Measurements from ENCODE around the gene SCG3. TPM values are rescaled to one million over a fixed set of nuclear protein-coding genes. Genes with fewer than 3 reads are reported as not detected.

Gene SCG3
- total RNA-seq, 1 experiment from 2014 or later, result 32.1 TPM

DNA sequence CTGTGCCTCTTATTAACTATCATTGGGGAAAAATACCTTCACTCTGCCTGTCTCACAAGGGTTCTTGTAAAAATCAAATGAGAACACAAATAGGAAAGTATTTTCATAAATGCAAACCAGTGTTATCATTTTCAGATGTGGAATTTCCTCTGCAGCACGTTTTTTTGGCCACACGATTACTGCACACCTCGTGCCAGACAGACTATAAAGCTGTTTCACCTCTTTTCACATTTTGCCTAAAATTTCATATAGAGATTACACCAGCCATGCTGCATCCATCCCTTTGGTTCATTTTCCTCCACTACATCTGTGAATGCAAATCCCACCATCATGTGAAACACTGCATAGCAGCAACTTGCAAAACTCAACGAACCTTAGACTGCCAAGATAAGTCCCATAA is 68.9 kb downstream of the SCG3 start (continued):
- TF ChIP-seq, protein P1, sequence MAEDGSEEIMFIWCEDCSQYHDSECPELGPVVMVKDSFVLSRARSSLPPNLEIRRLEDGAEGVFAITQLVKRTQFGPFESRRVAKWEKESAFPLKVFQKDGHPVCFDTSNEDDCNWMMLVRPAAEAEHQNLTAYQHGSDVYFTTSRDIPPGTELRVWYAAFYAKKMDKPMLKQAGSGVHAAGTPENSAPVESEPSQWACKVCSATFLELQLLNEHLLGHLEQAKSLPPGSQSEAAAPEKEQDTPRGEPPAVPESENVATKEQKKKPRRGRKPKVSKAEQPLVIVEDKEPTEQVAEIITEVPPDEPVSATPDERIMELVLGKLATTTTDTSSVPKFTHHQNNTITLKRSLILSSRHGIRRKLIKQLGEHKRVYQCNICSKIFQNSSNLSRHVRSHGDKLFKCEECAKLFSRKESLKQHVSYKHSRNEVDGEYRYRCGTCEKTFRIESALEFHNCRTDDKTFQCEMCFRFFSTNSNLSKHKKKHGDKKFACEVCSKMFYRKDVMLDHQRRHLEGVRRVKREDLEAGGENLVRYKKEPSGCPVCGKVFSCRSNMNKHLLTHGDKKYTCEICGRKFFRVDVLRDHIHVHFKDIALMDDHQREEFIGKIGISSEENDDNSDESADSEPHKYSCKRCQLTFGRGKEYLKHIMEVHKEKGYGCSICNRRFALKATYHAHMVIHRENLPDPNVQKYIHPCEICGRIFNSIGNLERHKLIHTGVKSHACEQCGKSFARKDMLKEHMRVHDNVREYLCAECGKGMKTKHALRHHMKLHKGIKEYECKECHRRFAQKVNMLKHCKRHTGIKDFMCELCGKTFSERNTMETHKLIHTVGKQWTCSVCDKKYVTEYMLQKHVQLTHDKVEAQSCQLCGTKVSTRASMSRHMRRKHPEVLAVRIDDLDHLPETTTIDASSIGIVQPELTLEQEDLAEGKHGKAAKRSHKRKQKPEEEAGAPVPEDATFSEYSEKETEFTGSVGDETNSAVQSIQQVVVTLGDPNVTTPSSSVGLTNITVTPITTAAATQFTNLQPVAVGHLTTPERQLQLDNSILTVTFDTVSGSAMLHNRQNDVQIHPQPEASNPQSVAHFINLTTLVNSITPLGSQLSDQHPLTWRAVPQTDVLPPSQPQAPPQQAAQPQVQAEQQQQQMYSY (CRISPR knock-in tag; IDR thresholded peaks at IDR 0.05), result no peak
- no peak for TF ChIP-seq IRF2 (CRISPR knock-in tag; IDR thresholded peaks at IDR 0.05; ENCODE audit: borderline replicate concordance, low read depth)
- TF ChIP-seq ELF4 (CRISPR knock-in tag; IDR thresholded peaks at IDR 0.05; ENCODE audit: low read depth), result no peak

DNA sequence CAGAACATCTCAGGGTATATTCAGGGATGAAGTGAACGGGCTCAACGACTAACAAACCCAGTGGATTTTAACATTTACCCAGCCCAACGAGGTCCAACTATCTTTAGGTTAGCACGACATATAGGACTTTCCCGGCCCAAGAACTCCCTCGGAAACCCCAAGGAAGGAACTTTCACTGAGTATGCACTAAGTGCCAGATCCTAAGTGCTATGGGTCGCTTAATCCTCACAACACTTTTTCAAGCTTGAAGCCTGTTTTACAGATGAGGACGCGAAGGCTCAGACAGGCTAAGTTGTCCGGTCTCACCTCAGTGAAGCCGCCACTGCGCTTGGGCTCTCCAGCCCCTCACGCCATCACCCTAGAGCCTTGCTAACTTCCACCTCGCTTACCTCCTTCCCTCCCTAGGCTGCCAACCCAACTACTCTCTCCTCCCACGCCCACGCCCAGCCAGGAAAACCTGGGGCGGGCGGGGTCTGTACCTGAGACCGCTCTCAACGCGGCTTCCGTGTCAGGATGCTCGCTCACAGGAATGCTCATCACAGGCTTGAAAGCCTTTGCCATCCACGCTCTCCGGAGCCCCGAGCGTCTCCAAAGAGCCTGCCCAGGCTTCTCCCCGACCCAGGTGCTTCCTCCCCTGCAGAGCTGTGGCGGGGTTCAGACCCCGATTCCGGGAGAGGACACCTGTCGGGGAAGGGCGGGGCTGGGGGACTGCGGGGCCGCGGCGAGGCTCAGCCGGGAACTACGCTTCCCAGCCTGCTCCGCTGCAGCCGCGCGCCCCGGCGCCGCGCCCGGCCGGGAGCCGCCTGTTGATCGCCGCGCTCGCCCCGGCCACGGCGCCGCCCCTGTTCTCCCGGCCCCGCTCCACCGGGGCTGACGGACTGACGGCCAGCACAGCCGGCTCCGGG is 69.7 kb downstream of the SCG3 start, which contains the start of gene TMOD2:
Gene TMOD2 (plus strand): TSS at position 806 of the 905 bp plus-strand sequence. CDS start 14,845 bp downstream, outside the sequence.
- POLR2A ChIA-PET, result interaction anchor here (1.0 kb wide), 1 partner anchor 71 kb away, joined by 4 read pairs; no protein-coding TSS in a partner anchor
- no peaks in the 10 kb centered on the region for H3K36me3 Mint-ChIP-seq
- peak; percentile 76 for DNase-seq (ENCODE audit: low spot score)
- no peaks in the 10 kb centered on the region for H3K9me3 Mint-ChIP-seq
- H3K4me3 Mint-ChIP-seq, result peak within 1 kb of the TSS; percentile 90
- H3K27me3 Mint-ChIP-seq (ENCODE audit: low read depth), result peaks cover 76% of the 10 kb centered on the region
- peak; percentile 92 for ATAC-seq
- no peak within 1 kb of the TSS for H3K27ac Mint-ChIP-seq
- TF ChIP-seq ATF1 (CRISPR knock-in tag; IDR thresholded peaks at IDR 0.05) (no peak), TP53 (CRISPR knock-in tag; IDR thresholded peaks at IDR 0.05) (no peak), CREM (CRISPR knock-in tag; IDR thresholded peaks at IDR 0.05) (peak; percentile 21; the same call in 1 of the 2 replicates)
- TF ChIP-seq, protein P2, sequence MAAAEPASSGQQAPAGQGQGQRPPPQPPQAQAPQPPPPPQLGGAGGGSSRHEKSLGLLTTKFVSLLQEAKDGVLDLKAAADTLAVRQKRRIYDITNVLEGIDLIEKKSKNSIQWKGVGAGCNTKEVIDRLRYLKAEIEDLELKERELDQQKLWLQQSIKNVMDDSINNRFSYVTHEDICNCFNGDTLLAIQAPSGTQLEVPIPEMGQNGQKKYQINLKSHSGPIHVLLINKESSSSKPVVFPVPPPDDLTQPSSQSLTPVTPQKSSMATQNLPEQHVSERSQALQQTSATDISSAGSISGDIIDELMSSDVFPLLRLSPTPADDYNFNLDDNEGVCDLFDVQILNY (CRISPR knock-in tag; IDR thresholded peaks at IDR 0.05), result 0 out of 2 replicates have a peak, but pooled peaks have one; percentile 45
- peaks cover 5% of the 10 kb centered on the region for H3K4me1 Mint-ChIP-seq
- CTCF ChIA-PET, result interaction anchor here (1.1 to 1.2 kb wide), 3 partner anchors 25 to 101 kb away, joined by 3 to 6 read pairs (median 3); no protein-coding TSS in a partner anchor

DNA sequence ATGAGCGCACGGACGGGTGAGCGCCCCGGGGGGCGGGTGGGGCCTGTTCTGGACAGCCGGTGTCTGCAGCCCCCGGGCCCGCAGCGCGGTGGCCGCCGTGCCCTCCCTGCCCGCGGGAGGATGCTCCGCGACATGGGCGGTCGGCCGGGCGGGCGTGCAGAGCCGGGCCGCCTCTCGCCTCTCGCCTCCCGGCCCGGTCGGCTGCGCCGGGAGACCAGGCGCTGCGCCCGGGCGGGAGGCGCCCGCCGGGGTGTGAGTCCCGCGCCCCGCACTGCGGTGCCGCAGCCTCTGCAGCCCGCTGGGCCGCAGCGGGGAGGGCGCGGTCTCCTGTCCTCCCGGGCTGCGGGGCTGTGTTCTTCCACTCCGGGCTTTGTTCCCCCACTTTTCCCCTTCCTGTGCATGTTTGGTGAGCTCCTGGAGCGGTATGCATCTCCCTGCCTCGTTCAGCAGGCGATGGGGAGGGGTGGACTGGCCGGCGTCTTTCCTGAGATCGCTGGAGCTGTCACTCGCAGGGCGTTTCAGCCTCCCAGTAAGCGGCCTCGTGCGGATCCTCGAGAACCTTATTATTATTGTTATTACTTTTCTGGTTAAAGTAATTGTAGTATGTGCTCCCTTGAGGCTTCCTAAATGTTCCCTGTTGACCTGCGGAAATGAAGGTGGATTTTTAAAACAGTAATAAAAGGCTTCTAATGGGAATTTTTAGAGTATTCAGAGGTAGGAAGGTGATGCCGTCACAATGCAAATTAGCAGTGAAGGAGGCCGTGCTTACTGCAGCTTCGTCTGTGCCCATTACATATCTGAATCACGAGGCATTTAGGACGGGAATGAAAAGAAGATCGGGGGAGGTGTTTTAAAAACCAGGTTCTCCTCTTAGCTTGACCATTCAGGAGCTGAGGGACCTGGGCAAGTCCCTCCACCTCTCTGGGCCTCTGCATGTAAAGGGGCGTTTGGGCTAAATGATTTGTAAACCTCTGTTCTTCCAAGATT is 70.7 kb downstream of the SCG3 start:
- POLR2A ChIA-PET, result interaction anchor here (1.0 kb wide), 1 partner anchor 72 kb away, joined by 4 read pairs; no protein-coding TSS in a partner anchor
- no peak overlapping the region for H3K27ac Mint-ChIP-seq
- peaks cover 76% of the 10 kb centered on the region for H3K27me3 Mint-ChIP-seq (ENCODE audit: low read depth)
- CTCF ChIA-PET, result interaction anchor here (1.0 to 1.2 kb wide), 4 partner anchors 14 to 102 kb away, joined by 3 to 6 read pairs (median 3); partner anchors contain the start of gene LYSMD2
- DNase-seq (ENCODE audit: low spot score), result peak; percentile 42
- no peaks in the 10 kb centered on the region for H3K36me3 Mint-ChIP-seq
- peak overlapping the region; percentile 79 for H3K4me3 Mint-ChIP-seq
- ATAC-seq, result peak; percentile 36
- H3K9me3 Mint-ChIP-seq, result no peaks in the 10 kb centered on the region
- peaks cover 5% of the 10 kb centered on the region for H3K4me1 Mint-ChIP-seq
- TF ChIP-seq, protein P3, sequence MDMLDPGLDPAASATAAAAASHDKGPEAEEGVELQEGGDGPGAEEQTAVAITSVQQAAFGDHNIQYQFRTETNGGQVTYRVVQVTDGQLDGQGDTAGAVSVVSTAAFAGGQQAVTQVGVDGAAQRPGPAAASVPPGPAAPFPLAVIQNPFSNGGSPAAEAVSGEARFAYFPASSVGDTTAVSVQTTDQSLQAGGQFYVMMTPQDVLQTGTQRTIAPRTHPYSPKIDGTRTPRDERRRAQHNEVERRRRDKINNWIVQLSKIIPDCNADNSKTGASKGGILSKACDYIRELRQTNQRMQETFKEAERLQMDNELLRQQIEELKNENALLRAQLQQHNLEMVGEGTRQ (CRISPR knock-in tag; IDR thresholded peaks at IDR 0.05), result no peak
- no peak for TF ChIP-seq SMAD3 (CRISPR knock-in tag; IDR thresholded peaks at IDR 0.05; ENCODE audit: borderline replicate concordance)
- no peak for TF ChIP-seq RELA (CRISPR knock-in tag; IDR thresholded peaks at IDR 0.05; ENCODE audit: borderline replicate concordance)
- TF ChIP-seq, protein P4, sequence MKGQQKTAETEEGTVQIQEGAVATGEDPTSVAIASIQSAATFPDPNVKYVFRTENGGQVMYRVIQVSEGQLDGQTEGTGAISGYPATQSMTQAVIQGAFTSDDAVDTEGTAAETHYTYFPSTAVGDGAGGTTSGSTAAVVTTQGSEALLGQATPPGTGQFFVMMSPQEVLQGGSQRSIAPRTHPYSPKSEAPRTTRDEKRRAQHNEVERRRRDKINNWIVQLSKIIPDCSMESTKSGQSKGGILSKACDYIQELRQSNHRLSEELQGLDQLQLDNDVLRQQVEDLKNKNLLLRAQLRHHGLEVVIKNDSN (CRISPR knock-in tag; IDR thresholded peaks at IDR 0.05), result no peak
- TF ChIP-seq ZBTB21 (CRISPR knock-in tag; IDR thresholded peaks at IDR 0.05; ENCODE audit: borderline replicate concordance), result no peak
- TF ChIP-seq, protein P5, sequence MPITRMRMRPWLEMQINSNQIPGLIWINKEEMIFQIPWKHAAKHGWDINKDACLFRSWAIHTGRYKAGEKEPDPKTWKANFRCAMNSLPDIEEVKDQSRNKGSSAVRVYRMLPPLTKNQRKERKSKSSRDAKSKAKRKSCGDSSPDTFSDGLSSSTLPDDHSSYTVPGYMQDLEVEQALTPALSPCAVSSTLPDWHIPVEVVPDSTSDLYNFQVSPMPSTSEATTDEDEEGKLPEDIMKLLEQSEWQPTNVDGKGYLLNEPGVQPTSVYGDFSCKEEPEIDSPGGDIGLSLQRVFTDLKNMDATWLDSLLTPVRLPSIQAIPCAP (CRISPR knock-in tag; IDR thresholded peaks at IDR 0.05), result no peak
- TF ChIP-seq CREM (CRISPR knock-in tag; IDR thresholded peaks at IDR 0.05), result 0 out of 2 replicates have a peak, but pooled peaks have one; percentile 13
- no peak for TF ChIP-seq EMX1 (CRISPR knock-in tag; IDR thresholded peaks at IDR 0.05)
- TF ChIP-seq, protein P2 (CRISPR knock-in tag; IDR thresholded peaks at IDR 0.05), result no peak
- no peak for TF ChIP-seq TEAD1 (CRISPR knock-in tag; IDR thresholded peaks at IDR 0.05)
- TF ChIP-seq, protein P6, sequence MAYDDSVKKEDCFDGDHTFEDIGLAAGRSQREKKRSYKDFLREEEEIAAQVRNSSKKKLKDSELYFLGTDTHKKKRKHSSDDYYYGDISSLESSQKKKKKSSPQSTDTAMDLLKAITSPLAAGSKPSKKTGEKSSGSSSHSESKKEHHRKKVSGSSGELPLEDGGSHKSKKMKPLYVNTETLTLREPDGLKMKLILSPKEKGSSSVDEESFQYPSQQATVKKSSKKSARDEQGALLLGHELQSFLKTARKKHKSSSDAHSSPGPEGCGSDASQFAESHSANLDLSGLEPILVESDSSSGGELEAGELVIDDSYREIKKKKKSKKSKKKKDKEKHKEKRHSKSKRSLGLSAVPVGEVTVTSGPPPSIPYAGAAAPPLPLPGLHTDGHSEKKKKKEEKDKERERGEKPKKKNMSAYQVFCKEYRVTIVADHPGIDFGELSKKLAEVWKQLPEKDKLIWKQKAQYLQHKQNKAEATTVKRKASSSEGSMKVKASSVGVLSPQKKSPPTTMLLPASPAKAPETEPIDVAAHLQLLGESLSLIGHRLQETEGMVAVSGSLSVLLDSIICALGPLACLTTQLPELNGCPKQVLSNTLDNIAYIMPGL (CRISPR knock-in tag; IDR thresholded peaks at IDR 0.05), result 0 out of 2 replicates have a peak, but pooled peaks have one; percentile 10

Measured in WTC11 (cell line).